ENCODE data around the gene ARHGEF38.

ARHGEF38 gene

GRCh38 chr4:105556206-105556605 is 3.8 kb downstream of the ARHGEF38 start:
- in situ Hi-C loops (cut with HindIII; ENCODE audit: low sequenced_read_pairs) = no loop called here

GRCh38 chr4:105558277-105558676 is 5.9 kb downstream of the ARHGEF38 start:
- in situ Hi-C loops (cut with HindIII; ENCODE audit: low sequenced_read_pairs) = no loop called here

- in situ Hi-C loops (cut with HindIII; ENCODE audit: low sequenced_read_pairs) = no loop called here
Observed at GRCh38 chr4:105560421-105560848, 8.0 kb downstream of the ARHGEF38 start.

- in situ Hi-C loops (cut with HindIII; ENCODE audit: low sequenced_read_pairs) = no loop called here
Observed at GRCh38 chr4:105563352-105563751, 10.9 kb downstream of the ARHGEF38 start.

- in situ Hi-C loops (cut with HindIII; ENCODE audit: low sequenced_read_pairs) = no loop called here
Observed at GRCh38 chr4:105568584-105568983, 16.2 kb downstream of the ARHGEF38 start.

- in situ Hi-C loops (cut with HindIII; ENCODE audit: low sequenced_read_pairs) = no loop called here
Observed at GRCh38 chr4:105569057-105569865, 16.8 kb downstream of the ARHGEF38 start.

- in situ Hi-C loops (cut with HindIII; ENCODE audit: low sequenced_read_pairs) = no loop called here
Observed at GRCh38 chr4:105569866-105570236, 17.4 kb downstream of the ARHGEF38 start.

- in situ Hi-C loops (cut with HindIII; ENCODE audit: low sequenced_read_pairs) = no loop called here
Observed at GRCh38 chr4:105572296-105572695, 19.9 kb downstream of the ARHGEF38 start.

GRCh38 chr4:105586638-105587328 is 34.4 kb downstream of the ARHGEF38 start:
- in situ Hi-C loops (cut with HindIII; ENCODE audit: low sequenced_read_pairs) = no loop called here

GRCh38 chr4:105587841-105588240 is 35.4 kb downstream of the ARHGEF38 start:
- in situ Hi-C loops (cut with HindIII; ENCODE audit: low sequenced_read_pairs) = no loop called here

- in situ Hi-C loops (cut with HindIII; ENCODE audit: low sequenced_read_pairs) = no loop called here
Observed at GRCh38 chr4:105588252-105588651, 35.8 kb downstream of the ARHGEF38 start.

- in situ Hi-C loops (cut with HindIII; ENCODE audit: low sequenced_read_pairs) = no loop called here
Observed at GRCh38 chr4:105591573-105591972, 39.2 kb downstream of the ARHGEF38 start.

- in situ Hi-C loops (cut with HindIII; ENCODE audit: low sequenced_read_pairs) = no loop called here
Observed at GRCh38 chr4:105594099-105595010, 41.9 kb downstream of the ARHGEF38 start.

- in situ Hi-C loops (cut with HindIII; ENCODE audit: low sequenced_read_pairs) = no loop called here
Observed at GRCh38 chr4:105596684-105597083, 44.3 kb downstream of the ARHGEF38 start.

GRCh38 chr4:105598052-105598451 is 45.6 kb downstream of the ARHGEF38 start:
- in situ Hi-C loops (cut with HindIII; ENCODE audit: low sequenced_read_pairs) = no loop called here

- in situ Hi-C loops (cut with HindIII; ENCODE audit: low sequenced_read_pairs) = no loop called here
Observed at GRCh38 chr4:105598787-105599186, 46.4 kb downstream of the ARHGEF38 start.

GRCh38 chr4:105599482-105599881 is 47.1 kb downstream of the ARHGEF38 start:
- in situ Hi-C loops (cut with HindIII; ENCODE audit: low sequenced_read_pairs) = no loop called here

GRCh38 chr4:105599932-105600655 is 47.7 kb downstream of the ARHGEF38 start:
- in situ Hi-C loops (cut with HindIII; ENCODE audit: low sequenced_read_pairs) = no loop called here

- in situ Hi-C loops (cut with HindIII; ENCODE audit: low sequenced_read_pairs) = no loop called here
Observed at GRCh38 chr4:105600951-105601350, 48.5 kb downstream of the ARHGEF38 start.

GRCh38 chr4:105601406-105601805 is 49.0 kb downstream of the ARHGEF38 start:
- in situ Hi-C loops (cut with HindIII; ENCODE audit: low sequenced_read_pairs) = no loop called here

- in situ Hi-C loops (cut with HindIII; ENCODE audit: low sequenced_read_pairs) = no loop called here
Observed at GRCh38 chr4:105603158-105603557, 50.7 kb downstream of the ARHGEF38 start.
